Activated CD4-positive, alpha-beta memory T cell treated with anti-CD3 and anti-CD28 coated beads for 36 hours (primary cell): ENCODE results near the gene KRT8. TPM values are rescaled to one million over a fixed set of nuclear protein-coding genes. Genes with fewer than 3 reads are reported as not detected.
A peak's percentile ranks its signal among the peaks of the same experiment; 100 is the strongest.

Experiments used
- CTCF ChIA-PET: fragments of 350-600 bp; sonication (Branson Sonifier 250); formaldehyde crosslinking; loops from one replicate; lab custom pipeline; 2021; ENCODE audit warnings: antibody characterized with exemption, inconsistent platforms; lab: Charles Lee
- POLR2A ChIA-PET: fragments of 350-600 bp; sonication (Branson Sonifier 250); formaldehyde crosslinking; loops from one replicate; lab custom pipeline; 2021; ENCODE audit warnings: antibody characterized with exemption; lab: Charles Lee
- DNase-seq: peaks from one replicate; pipeline ENCODE4 v3.0.0-alpha.2; 2020
- H3K27ac Mint-ChIP-seq: one replicate; pipeline ENCODE4 v1.8.0; 2021; ENCODE audit warnings: mixed read lengths
- H3K27me3 Mint-ChIP-seq: one replicate; pipeline ENCODE4 v1.8.0; 2021; ENCODE audit warnings: mixed read lengths
- H3K36me3 Mint-ChIP-seq: one replicate; pipeline ENCODE4 v1.8.0; 2021; ENCODE audit warnings: mixed read lengths
- H3K4me1 Mint-ChIP-seq: one replicate; pipeline ENCODE4 v1.8.0; 2021; ENCODE audit warnings: low read depth, mixed read lengths
- H3K4me3 Mint-ChIP-seq: one replicate; pipeline ENCODE4 v1.8.0; 2021; ENCODE audit warnings: mild to moderate bottlenecking, mixed read lengths
- H3K9me3 Mint-ChIP-seq: one replicate; pipeline ENCODE4 v1.8.0; 2021; ENCODE audit warnings: mixed read lengths
- intact Hi-C: fragments of 100-400 bp; cut with micrococcal nuclease; formaldehyde crosslinking; loops from one replicate; pipeline ENCODE4 v1.15.1; 2023
- total RNA-seq, 2 experiments: library from RNA; stranded (reverse); gene quantifications; one replicate each; pipeline ENCODE4 v1.2.3, GENCODE V29; 2021

The KRT8 gene
- total RNA-seq, 2 experiments from 2014 or later: 0.51 to 0.67 TPM

GRCh38 chr12:52876372-52876771 is 28.5 kb downstream of the KRT8 start:
- ChIA-PET CTCF (interaction anchor here (0.6 to 14.4 kb wide), 4 partner anchors 90 to 1314 kb away, joined by 3 to 557 read pairs (median 72); no protein-coding TSS in a partner anchor), POLR2A (no interaction called here)
- Mint-ChIP-seq H3K9me3 (no peaks in the 10 kb centered on the region), H3K4me3 (no peak overlapping the region), H3K36me3 (no peaks in the 10 kb centered on the region), H3K27ac (no peak overlapping the region), H3K4me1 (peaks cover 17% of the 10 kb centered on the region), H3K27me3 (peaks cover 5% of the 10 kb centered on the region)
- DNase-seq: no peak
- intact Hi-C loops: loop anchor here (5.0 to 10.0 kb wide), 2 partner anchors 182 to 504 kb away; no protein-coding TSS in a partner anchor

GRCh38 chr12:52874573-52875435 is 30.1 kb downstream of the KRT8 start:
- POLR2A ChIA-PET: no interaction called here
- intact Hi-C loops: loop anchor here (5.0 to 10.0 kb wide), 2 partner anchors 180 to 503 kb away; no protein-coding TSS in a partner anchor
- Mint-ChIP-seq H3K4me1 (peaks cover 15% of the 10 kb centered on the region), H3K9me3 (no peaks in the 10 kb centered on the region), H3K27ac (no peak overlapping the region), H3K4me3 (peak overlapping the region; percentile 34), H3K27me3 (peaks cover 3% of the 10 kb centered on the region), H3K36me3 (no peaks in the 10 kb centered on the region)
- DNase-seq: no peak
- CTCF ChIA-PET: interaction anchor here (1.0 to 4.1 kb wide), 6 partner anchors 9 to 513 kb away, joined by 3 to 25 read pairs (median 6); no protein-coding TSS in a partner anchor

GRCh38 chr12:52873832-52874572 is 30.9 kb downstream of the KRT8 start:
- Mint-ChIP-seq H3K36me3 (no peaks in the 10 kb centered on the region), H3K27ac (no peak overlapping the region), H3K9me3 (no peaks in the 10 kb centered on the region), H3K4me1 (peaks cover 14% of the 10 kb centered on the region), H3K27me3 (peaks cover 3% of the 10 kb centered on the region), H3K4me3 (peak overlapping the region; percentile 57)
- ChIA-PET POLR2A (no interaction called here), CTCF (interaction anchor here (1.1 to 4.1 kb wide), 8 partner anchors 8 to 512 kb away, joined by 3 to 25 read pairs (median 4); partner anchors contain the start of gene KRT74)
- peak; percentile 72 for DNase-seq
- intact Hi-C loops: loop anchor here (10.0 kb wide), 1 partner anchor 179 kb away; no protein-coding TSS in a partner anchor

- DNase-seq: no peak
- Mint-ChIP-seq H3K4me3 (peak overlapping the region; percentile 57), H3K27me3 (peaks cover 3% of the 10 kb centered on the region), H3K36me3 (no peaks in the 10 kb centered on the region), H3K9me3 (no peaks in the 10 kb centered on the region), H3K4me1 (peaks cover 14% of the 10 kb centered on the region), H3K27ac (no peak overlapping the region)
- POLR2A ChIA-PET: no interaction called here
- intact Hi-C loops: loop anchor here (10.0 kb wide), 1 partner anchor 179 kb away; no protein-coding TSS in a partner anchor
- CTCF ChIA-PET: interaction anchor here (0.5 to 4.1 kb wide), 9 partner anchors 8 to 512 kb away, joined by 3 to 25 read pairs (median 3); partner anchors contain the start of genes AAAS and KRT74
Observed at GRCh38 chr12:52873513-52873831, 31.4 kb downstream of the KRT8 start.

- no peaks in the 10 kb centered on the region for H3K36me3 Mint-ChIP-seq
- intact Hi-C loops: loop anchor here (10.0 kb wide), 1 partner anchor 178 kb away; no protein-coding TSS in a partner anchor
- no peaks in the 10 kb centered on the region for H3K9me3 Mint-ChIP-seq
- peaks cover 3% of the 10 kb centered on the region for H3K27me3 Mint-ChIP-seq
- H3K4me1 Mint-ChIP-seq: peaks cover 17% of the 10 kb centered on the region
- H3K27ac Mint-ChIP-seq: no peak overlapping the region
- no peak overlapping the region for H3K4me3 Mint-ChIP-seq
- CTCF ChIA-PET: interaction anchor here (0.5 to 9.1 kb wide), 8 partner anchors 7 to 449 kb away, joined by 3 to 127 read pairs (median 6); partner anchors contain the start of genes AAAS and KRT74
- POLR2A ChIA-PET: no interaction called here
- DNase-seq: no peak
Observed at GRCh38 chr12:52872644-52873389, 32.1 kb downstream of the KRT8 start.

GRCh38 chr12:52871291-52872039 is 33.4 kb downstream of the KRT8 start:
- DNase-seq: no peak
- Mint-ChIP-seq H3K4me1 (peaks cover 26% of the 10 kb centered on the region), H3K4me3 (no peak overlapping the region), H3K9me3 (no peaks in the 10 kb centered on the region), H3K27me3 (peaks cover 3% of the 10 kb centered on the region), H3K36me3 (no peaks in the 10 kb centered on the region), H3K27ac (no peak overlapping the region)
- ChIA-PET CTCF (interaction anchor here (0.8 to 9.1 kb wide), 15 partner anchors 9 to 543 kb away, joined by 3 to 127 read pairs (median 5); no protein-coding TSS in a partner anchor), POLR2A (no interaction called here)
- intact Hi-C loops: loop anchor here (10.0 kb wide), 1 partner anchor 177 kb away; no protein-coding TSS in a partner anchor

GRCh38 chr12:52870361-52871290 is 34.2 kb downstream of the KRT8 start:
- Mint-ChIP-seq H3K27me3 (peaks cover 3% of the 10 kb centered on the region), H3K9me3 (no peaks in the 10 kb centered on the region), H3K4me1 (peaks cover 26% of the 10 kb centered on the region), H3K27ac (no peak overlapping the region), H3K4me3 (no peak overlapping the region), H3K36me3 (no peaks in the 10 kb centered on the region)
- ChIA-PET POLR2A (no interaction called here), CTCF (interaction anchor here (0.6 to 9.1 kb wide), 37 partner anchors 9 to 542 kb away, joined by 3 to 127 read pairs (median 4); partner anchors contain the start of gene KRT84)
- intact Hi-C loops: loop anchor here (1.0 to 10.0 kb wide), 2 partner anchors 176 to 287 kb away; no protein-coding TSS in a partner anchor
- peak; percentile 83 for DNase-seq

- Mint-ChIP-seq H3K4me1 (peaks cover 16% of the 10 kb centered on the region), H3K27me3 (no peaks in the 10 kb centered on the region), H3K9me3 (no peaks in the 10 kb centered on the region), H3K4me3 (no peak overlapping the region), H3K27ac (no peak overlapping the region), H3K36me3 (no peaks in the 10 kb centered on the region)
- ChIA-PET POLR2A (no interaction called here), CTCF (interaction anchor here (0.6 to 9.1 kb wide), 5 partner anchors 12 to 506 kb away, joined by 3 to 127 read pairs (median 4); no protein-coding TSS in a partner anchor)
- peak; percentile 31 for DNase-seq
- intact Hi-C loops: no loop called here
Observed at GRCh38 chr12:52867642-52868041, 37.2 kb downstream of the KRT8 start.

- ChIA-PET CTCF (interaction anchor here (1.0 to 9.1 kb wide), 5 partner anchors 11 to 505 kb away, joined by 3 to 127 read pairs (median 4); no protein-coding TSS in a partner anchor), POLR2A (no interaction called here)
- no peaks in the 10 kb centered on the region for H3K9me3 Mint-ChIP-seq
- H3K4me3 Mint-ChIP-seq: no peak overlapping the region
- peaks cover 16% of the 10 kb centered on the region for H3K4me1 Mint-ChIP-seq
- no peaks in the 10 kb centered on the region for H3K36me3 Mint-ChIP-seq
- intact Hi-C loops: no loop called here
- H3K27me3 Mint-ChIP-seq: no peaks in the 10 kb centered on the region
- H3K27ac Mint-ChIP-seq: no peak overlapping the region
- no peak for DNase-seq
Observed at GRCh38 chr12:52867152-52867551, 37.7 kb downstream of the KRT8 start.
